NCI-H510A treated with DMSO at 0.1 percent for 48 hours (cell line): Measurements from ENCODE around the gene MYCBP.
"Not testable (repeated sequence)": the region's sequence is repeated elsewhere in the genome, so short reads cannot be mapped to it uniquely, and the experiment has no call there.

Source experiments
- DNase-seq: peaks from one replicate; lab custom pipeline; 2025; lab: John Stamatoyannopoulos, UW

The MYCBP gene, protein sequence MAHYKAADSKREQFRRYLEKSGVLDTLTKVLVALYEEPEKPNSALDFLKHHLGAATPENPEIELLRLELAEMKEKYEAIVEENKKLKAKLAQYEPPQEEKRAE

GRCh38 chr1:38873027-38873969 lies at the start of gene MYCBP:
MYCBP (minus strand) TSS chr1:38873348; CDS start chr1:38873305, 43 bp downstream.
- peak; percentile 100 for DNase-seq

DNA sequence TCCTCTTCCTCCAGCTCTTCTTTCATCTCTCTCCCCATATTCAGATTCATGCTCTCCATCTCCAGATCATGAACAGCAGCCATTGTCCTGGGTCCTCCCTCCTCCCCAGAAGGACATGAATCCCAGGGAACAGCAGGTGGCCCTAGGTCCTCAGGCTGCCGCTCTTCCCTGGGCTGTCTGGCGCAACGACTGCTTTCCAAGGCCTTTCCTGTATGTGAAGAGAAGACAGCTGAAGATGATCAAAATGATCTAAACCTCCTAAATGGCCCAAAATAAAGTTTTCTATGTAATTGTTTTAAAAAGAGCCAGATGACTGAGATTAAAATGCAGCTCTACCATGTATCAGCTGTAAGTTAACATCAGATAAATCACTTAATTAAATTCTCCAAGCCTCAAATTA lies 46.0 kb upstream of the MYCBP start:
- DNase-seq: peak; percentile 75

DNA sequence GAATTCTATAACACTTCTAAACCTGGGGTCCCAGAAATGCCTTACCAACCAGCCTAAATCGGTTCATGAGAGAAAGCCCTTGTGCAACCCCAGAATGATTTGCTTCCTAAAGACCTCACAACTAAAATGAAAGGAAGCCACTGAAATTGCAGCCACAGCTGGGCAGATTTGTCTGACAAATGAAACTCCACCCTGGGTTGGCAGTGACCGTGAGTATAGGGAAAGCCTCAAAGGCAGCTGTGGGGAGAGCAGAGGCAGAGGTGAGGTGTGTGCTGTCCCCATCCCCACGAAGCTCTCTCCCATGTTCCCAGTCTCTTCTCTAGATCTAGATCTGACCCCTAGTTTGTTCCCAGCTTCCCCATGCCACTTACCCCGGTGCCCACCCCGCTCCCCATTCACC lies 45.4 kb upstream of the MYCBP start:
- DNase-seq: no peak

DNA sequence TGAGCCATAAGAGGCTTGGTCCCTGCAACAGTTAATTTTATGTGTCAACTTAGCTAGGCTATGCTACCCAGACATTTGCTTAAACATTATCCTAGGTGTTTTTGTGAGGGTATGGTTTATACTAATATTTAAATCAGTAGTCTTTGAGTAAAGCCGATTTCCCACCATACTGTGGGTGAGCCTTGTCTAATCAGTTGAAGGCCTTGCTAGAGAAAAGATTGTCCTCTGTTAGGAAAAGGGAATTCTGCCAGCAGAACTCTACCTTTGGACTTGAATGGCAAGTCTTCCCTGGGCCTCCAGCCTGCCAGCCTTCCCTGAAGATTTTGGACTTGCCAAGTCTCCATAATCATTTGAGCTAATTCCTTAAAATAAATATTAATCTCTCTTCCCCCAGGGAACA lies 44.6 kb upstream of the MYCBP start:
- no peak for DNase-seq

DNA sequence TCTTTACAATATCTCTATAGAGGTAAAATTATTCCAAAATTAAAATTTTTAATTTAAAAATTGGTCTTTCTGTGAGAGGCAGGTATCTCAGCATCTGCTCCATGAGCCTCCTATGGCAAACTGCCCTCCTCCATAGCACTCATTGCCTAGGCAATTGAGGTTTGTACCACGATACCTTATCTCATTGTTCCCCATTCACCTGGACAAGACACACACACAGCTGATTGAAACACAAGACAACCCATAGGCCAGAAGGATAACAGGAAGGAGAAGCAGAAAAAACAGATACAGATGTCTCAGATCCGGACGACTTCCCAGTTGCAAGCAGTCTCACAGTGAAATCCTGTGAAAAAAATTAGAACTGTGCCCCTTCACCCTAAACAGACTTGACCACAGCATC lies 44.2 kb upstream of the MYCBP start:
- DNase-seq: no peak

DNA sequence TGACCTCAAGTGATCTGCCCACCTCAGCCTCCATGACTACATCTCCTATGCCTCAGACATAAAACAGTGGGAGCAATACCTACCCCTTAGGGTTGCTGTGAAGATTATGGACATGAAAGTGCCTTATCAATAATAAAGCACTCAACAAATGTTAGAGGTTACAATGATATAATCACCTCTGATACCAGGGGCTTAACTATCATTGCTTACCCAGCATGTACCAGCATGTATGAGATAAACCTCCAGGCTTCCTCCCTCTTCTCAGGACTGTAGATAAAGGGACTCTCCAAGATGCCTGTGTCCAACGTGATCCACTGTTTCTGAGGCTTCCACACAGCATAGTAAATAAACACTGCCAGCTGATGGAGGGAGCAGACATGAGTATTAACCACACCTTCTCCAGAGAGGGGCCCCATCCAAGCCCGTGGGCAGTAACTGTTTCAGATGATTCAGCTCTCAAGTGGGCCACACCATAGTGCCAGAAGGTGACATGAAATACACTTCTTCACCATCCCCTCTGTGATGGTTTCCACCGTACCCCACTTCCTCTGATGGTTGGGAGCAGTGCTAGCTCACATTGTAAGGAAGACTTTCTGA lies 42.3 kb upstream of the MYCBP start:
- no peak for DNase-seq

GRCh38 chr1:38914908-38915307 lies 41.8 kb upstream of the MYCBP start:
- DNase-seq: not testable (repeated sequence)

GRCh38 chr1:38908821-38909220 lies 35.7 kb upstream of the MYCBP start:
- DNase-seq: no peak

- no peak for DNase-seq
Measured at GRCh38 chr1:38905985-38906384, 32.8 kb upstream of the MYCBP start.

- no peak for DNase-seq
Measured at GRCh38 chr1:38899560-38899959, 26.4 kb upstream of the MYCBP start.

GRCh38 chr1:38898653-38899230 lies 25.6 kb upstream of the MYCBP start:
- DNase-seq: no peak

GRCh38 chr1:38896169-38896568 lies 23.0 kb upstream of the MYCBP start:
- DNase-seq: no peak

GRCh38 chr1:38892976-38893375 lies 19.8 kb upstream of the MYCBP start:
- DNase-seq: no peak

DNA sequence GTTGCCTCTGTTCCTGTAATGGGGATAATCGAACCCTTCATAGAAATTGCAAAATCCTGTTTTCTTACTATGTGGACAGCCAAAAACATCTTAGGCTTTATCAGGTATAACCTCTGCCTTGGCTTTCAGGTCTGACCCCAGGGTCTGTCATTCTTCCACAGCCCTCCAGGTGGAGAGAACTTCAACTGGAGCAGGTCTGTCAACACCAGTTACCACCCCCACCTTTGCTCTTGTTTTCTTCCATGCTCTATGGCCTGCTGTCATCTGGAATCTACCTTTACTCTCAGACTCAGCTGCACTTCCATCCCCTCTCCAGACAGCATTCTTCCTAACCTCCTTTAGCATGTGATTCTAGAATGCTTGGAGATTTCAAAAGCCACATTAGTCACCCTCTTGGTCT lies 18.6 kb upstream of the MYCBP start:
- DNase-seq: peak; percentile 69

- DNase-seq: no peak
Measured at GRCh38 chr1:38889589-38889988, 16.4 kb upstream of the MYCBP start.

GRCh38 chr1:38888423-38889333 lies 15.5 kb upstream of the MYCBP start:
- no peak for DNase-seq

DNA sequence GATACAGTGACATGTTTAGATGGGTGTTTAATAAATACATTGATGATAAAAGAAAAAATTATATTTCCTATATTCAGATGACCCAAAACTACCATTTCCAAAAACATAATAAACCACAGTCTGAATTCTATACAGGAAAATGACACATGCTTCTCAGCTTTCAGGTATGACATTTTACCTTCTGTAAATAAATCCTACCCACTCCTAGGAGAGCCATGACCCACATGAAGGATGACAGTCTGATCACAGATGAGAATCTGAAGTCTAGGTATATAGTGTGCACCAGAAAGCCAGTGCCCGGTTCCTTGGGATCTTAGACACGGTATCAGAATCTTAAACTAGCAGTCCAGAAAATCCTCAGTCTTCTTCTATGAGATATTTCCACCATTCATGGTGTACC lies 11.9 kb upstream of the MYCBP start:
- no peak for DNase-seq

GRCh38 chr1:38881487-38881886 lies 8.3 kb upstream of the MYCBP start, which contains the start of gene GJA9:
GJA9 (minus strand) TSS chr1:38881587; CDS start chr1:38876098, 5,489 bp downstream.
- DNase-seq: no peak

DNA sequence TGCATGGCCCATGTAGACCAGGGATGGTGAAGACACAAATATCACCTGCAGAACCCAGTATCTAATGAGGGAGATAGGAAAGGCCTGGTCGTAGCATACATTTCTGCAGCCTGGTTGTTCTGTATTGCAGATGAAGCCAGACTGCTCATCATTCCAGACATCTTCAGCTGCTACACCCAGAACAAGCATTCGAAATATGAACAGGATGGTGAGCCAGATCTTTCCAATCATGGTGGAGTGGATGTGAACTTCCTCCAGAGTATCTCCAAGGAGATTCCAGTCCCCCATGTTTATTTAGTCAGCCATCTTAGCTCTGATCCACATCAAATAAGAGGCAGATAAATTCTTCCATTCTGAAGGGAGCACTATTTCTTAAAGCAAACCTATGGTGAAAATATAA lies 2.7 kb upstream of the MYCBP start:
- DNase-seq: no peak

- peak; percentile 90 for DNase-seq
Measured at GRCh38 chr1:38872401-38873026, 634 bp downstream of the MYCBP start.

DNA sequence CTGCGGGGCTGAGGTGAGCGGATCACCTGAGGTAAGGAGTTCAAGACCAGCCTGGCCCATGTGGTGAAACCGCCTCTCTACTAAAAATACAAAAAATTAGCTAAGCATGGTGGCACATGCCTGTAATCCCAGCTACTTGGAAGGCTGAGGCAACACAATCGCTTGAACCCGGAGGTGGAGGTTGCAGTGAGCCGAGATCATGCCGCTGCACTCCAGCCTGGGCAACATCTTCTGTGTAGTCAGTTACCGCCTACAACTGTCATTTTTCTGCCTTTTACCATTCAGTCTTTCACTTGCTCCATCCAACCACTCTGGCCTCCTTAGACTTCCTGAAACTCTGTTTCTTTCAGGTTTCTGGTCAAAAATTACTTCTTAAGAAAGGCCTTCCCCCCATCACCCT lies 2.2 kb downstream of the MYCBP start:
- DNase-seq: no peak
